OCI-LY1 (cell line): ENCODE measurements around the gene DIAPH3.

ENCODE experiments used
- EZH2 ChIP-seq: fragments of 200-600 bp; sonication (generic), shearing (Covaris generic); IDR thresholded peaks from 2 replicates; pipeline ENCODE4 v1.8.0; 2017; ENCODE audit warnings: borderline replicate concordance, mixed run types, mild to moderate bottlenecking, antibody characterized with exemption, low read length, moderate library complexity, mixed read lengths
- TF ChIP-seq, protein P1 (sequence below): fragments of 200-600 bp; sonication (generic), shearing (Covaris generic); IDR thresholded peaks from 2 replicates; pipeline ENCODE4 v1.5.1; 2017; ENCODE audit warnings: mild to moderate bottlenecking, antibody characterized with exemption, low read length, moderate library complexity, mixed read lengths

- TF ChIP-seq, protein P1, sequence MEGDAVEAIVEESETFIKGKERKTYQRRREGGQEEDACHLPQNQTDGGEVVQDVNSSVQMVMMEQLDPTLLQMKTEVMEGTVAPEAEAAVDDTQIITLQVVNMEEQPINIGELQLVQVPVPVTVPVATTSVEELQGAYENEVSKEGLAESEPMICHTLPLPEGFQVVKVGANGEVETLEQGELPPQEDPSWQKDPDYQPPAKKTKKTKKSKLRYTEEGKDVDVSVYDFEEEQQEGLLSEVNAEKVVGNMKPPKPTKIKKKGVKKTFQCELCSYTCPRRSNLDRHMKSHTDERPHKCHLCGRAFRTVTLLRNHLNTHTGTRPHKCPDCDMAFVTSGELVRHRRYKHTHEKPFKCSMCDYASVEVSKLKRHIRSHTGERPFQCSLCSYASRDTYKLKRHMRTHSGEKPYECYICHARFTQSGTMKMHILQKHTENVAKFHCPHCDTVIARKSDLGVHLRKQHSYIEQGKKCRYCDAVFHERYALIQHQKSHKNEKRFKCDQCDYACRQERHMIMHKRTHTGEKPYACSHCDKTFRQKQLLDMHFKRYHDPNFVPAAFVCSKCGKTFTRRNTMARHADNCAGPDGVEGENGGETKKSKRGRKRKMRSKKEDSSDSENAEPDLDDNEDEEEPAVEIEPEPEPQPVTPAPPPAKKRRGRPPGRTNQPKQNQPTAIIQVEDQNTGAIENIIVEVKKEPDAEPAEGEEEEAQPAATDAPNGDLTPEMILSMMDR, result no peak
- TF ChIP-seq EZH2, result no peak
These were observed 474.7 kb downstream of the DIAPH3 start for GRCh38 chr13:59689057-59689456.
